IMR-90 (cell line): ENCODE measurements around the gene ARHGAP10. TPM values are rescaled to one million over a fixed set of nuclear protein-coding genes. Genes with fewer than 3 reads are reported as not detected.

Experiments used
- ATAC-seq: fragments of 200-7000 bp; cut with Tn5 transposase; 2 replicates; pipeline ENCODE4 v1.9.1; 2020; ENCODE audit warnings: low read depth, mild to moderate bottlenecking, moderate library complexity
- BruUV-seq: library from RNA; stranded (reverse); fragments of 400-500 nt; replicated peaks from 2 replicates; lab custom pipeline; 2021; lab: Mats Ljungman, UMichigan
- CTCF ChIA-PET: fragments of 300-600 bp; formaldehyde crosslinking; extraction: SDS; loops from one replicate; lab custom pipeline; 2021; ENCODE audit warnings: antibody characterized with exemption; lab: Yijun Ruan, JAX
- POLR2A ChIA-PET: fragments of 300-600 bp; sonication (Branson Sonifier 250); formaldehyde crosslinking; loops from one replicate; lab custom pipeline; 2022; ENCODE audit warnings: antibody characterized with exemption; ENCODE audit not compliant: unreplicated experiment; lab: Charles Lee
- DNase-seq: peaks from one replicate; pipeline ENCODE4 v3.0.0; 2013
- H2AFZ ChIP-seq: replicated peaks from 2 replicates; pipeline ENCODE3; 2013; ENCODE audit warnings: low read length, mild to moderate bottlenecking; ENCODE audit not compliant: poor library complexity
- H2AK5ac ChIP-seq: 2 replicates; pipeline ENCODE4 v1.6.1; 2013; ENCODE audit warnings: low read depth, low read length, inconsistent platforms
- H2AK9ac ChIP-seq: replicated peaks from 2 replicates; pipeline ENCODE3; 2013; ENCODE audit warnings: mild to moderate bottlenecking, low read depth, low read length, moderate library complexity; ENCODE audit not compliant: poor library complexity
- H2BK120ac ChIP-seq: 2 replicates; pipeline ENCODE4 v1.6.1; 2013; ENCODE audit warnings: low read depth, low read length, inconsistent platforms
- H2BK15ac ChIP-seq: 3 replicates; pipeline ENCODE4 v1.6.1; 2013; ENCODE audit warnings: low read depth, low read length, inconsistent platforms
- H2BK20ac ChIP-seq: 2 replicates; pipeline ENCODE4 v1.6.1; 2013; ENCODE audit warnings: low read depth, mild to moderate bottlenecking, inconsistent platforms, low read length, moderate library complexity
- H2BK5ac ChIP-seq: 2 replicates; pipeline ENCODE4 v1.6.1; 2013; ENCODE audit warnings: mild to moderate bottlenecking, low read depth, low read length, inconsistent platforms; ENCODE audit not compliant: poor library complexity, severe bottlenecking
- H3K14ac ChIP-seq: replicated peaks from 2 replicates; pipeline ENCODE4 v1.6.1; 2013; ENCODE audit warnings: low read depth, low read length, inconsistent platforms
- H3K18ac ChIP-seq: 2 replicates; pipeline ENCODE4 v1.6.1; 2013; ENCODE audit warnings: low read depth, low read length, control low read depth
- H3K23ac ChIP-seq: 2 replicates; pipeline ENCODE4 v1.6.1; 2013; ENCODE audit warnings: low read depth, low read length, inconsistent platforms
- H3K27ac ChIP-seq: 2 replicates; pipeline ENCODE4 v1.5.1; 2013; ENCODE audit warnings: mild to moderate bottlenecking, control low read depth, low read length; ENCODE audit not compliant: insufficient read depth
- H3K27me3 ChIP-seq: 2 replicates; pipeline ENCODE4 v1.6.1; 2013; ENCODE audit warnings: low read length; ENCODE audit not compliant: control insufficient read depth, insufficient read depth
- H3K36me3 ChIP-seq: 2 replicates; pipeline ENCODE4 v1.6.1; 2013; ENCODE audit warnings: low read length, mixed read lengths; ENCODE audit not compliant: control insufficient read depth, insufficient read depth
- H3K4ac ChIP-seq: 2 replicates; pipeline ENCODE4 v1.6.1; 2013; ENCODE audit warnings: low read depth, low read length, inconsistent platforms
- H3K4me1 ChIP-seq: 2 replicates; pipeline ENCODE4 v1.6.1; 2013; ENCODE audit warnings: low read length, mixed read lengths; ENCODE audit not compliant: control insufficient read depth, insufficient read depth
- H3K4me2 ChIP-seq: 2 replicates; pipeline ENCODE4 v1.6.1; 2013; ENCODE audit warnings: low read depth, mild to moderate bottlenecking, control low read depth, low read length, moderate library complexity
- H3K4me3 ChIP-seq: 2 replicates; pipeline ENCODE4 v1.5.1; 2013; ENCODE audit warnings: low read depth, mild to moderate bottlenecking, control low read depth, low read length, moderate library complexity; ENCODE audit not compliant: insufficient read depth
- H3K56ac ChIP-seq: 2 replicates; pipeline ENCODE4 v1.6.1; 2013; ENCODE audit warnings: low read length, inconsistent platforms; ENCODE audit not compliant: insufficient read depth; ENCODE audit errors: extremely low read depth
- H3K79me1 ChIP-seq, 2 experiments: 2 replicates each; pipeline ENCODE4 v1.6.1; 2013; ENCODE audit warnings: low read length in 2 of 2, inconsistent platforms in 1 of 2, low read depth in 1 of 2
- H3K9ac ChIP-seq: 2 replicates; pipeline ENCODE4 v1.6.1; 2013; ENCODE audit warnings: low read depth, low read length, control low read depth
- H3K9me1 ChIP-seq: 2 replicates; pipeline ENCODE4 v1.6.1; 2013; ENCODE audit warnings: low read length, inconsistent platforms; ENCODE audit not compliant: insufficient read depth
- H3K9me3 ChIP-seq: 2 replicates; pipeline ENCODE4 v1.6.1; 2013; ENCODE audit warnings: low read length; ENCODE audit not compliant: control insufficient read depth, insufficient read depth
- H4K20me1 ChIP-seq: 2 replicates; pipeline ENCODE4 v1.6.1; 2013; ENCODE audit warnings: low read length, inconsistent platforms; ENCODE audit not compliant: insufficient read depth
- H4K5ac ChIP-seq: 2 replicates; pipeline ENCODE4 v1.6.1; 2013; ENCODE audit warnings: mild to moderate bottlenecking, low read depth, low read length, control low read depth
- H4K8ac ChIP-seq, 2 experiments: 2 replicates each; pipeline ENCODE4 v1.6.1; 2013; ENCODE audit warnings: low read depth in 2 of 2, low read length in 2 of 2, control low read depth in 1 of 2, inconsistent platforms in 1 of 2
- H4K91ac ChIP-seq: 2 replicates; pipeline ENCODE4 v1.6.1; 2013; ENCODE audit warnings: low read depth, low read length, inconsistent platforms; ENCODE audit not compliant: insufficient read depth
- BHLHE40 ChIP-seq: fragments of 150-350 bp; IDR thresholded peaks from 2 replicates; pipeline ENCODE4 v1.6.1; 2016; ENCODE audit warnings: mild to moderate bottlenecking, low read depth, low read length
- CEBPB ChIP-seq: IDR thresholded peaks from 2 replicates; pipeline ENCODE4 v1.6.1; 2012; ENCODE audit warnings: low read depth, low read length, improper control_type of control experiment
- CHD1 ChIP-seq: IDR thresholded peaks from 2 replicates; pipeline ENCODE4 v1.6.1; 2012; ENCODE audit warnings: low read depth, low read length, improper control_type of control experiment
- FOS ChIP-seq: fragments of 150-350 bp; IDR thresholded peaks from 2 replicates; pipeline ENCODE4 v1.6.1; 2016; ENCODE audit warnings: low read depth, low read length
- MAFK ChIP-seq: IDR thresholded peaks from 2 replicates; pipeline ENCODE4 v1.6.1; 2012; ENCODE audit warnings: low read depth, low read length, improper control_type of control experiment
- MAZ ChIP-seq: IDR thresholded peaks from 2 replicates; pipeline ENCODE4 v1.6.1; 2012; ENCODE audit warnings: low read depth, mild to moderate bottlenecking, low read length, improper control_type of control experiment, moderate library complexity, borderline replicate concordance
- MXI1 ChIP-seq: IDR thresholded peaks from 2 replicates; pipeline ENCODE4 v1.6.1; 2012; ENCODE audit warnings: low read depth, mild to moderate bottlenecking, low read length, moderate library complexity, borderline replicate concordance
- NFE2L2 ChIP-seq: fragments of 150-350 bp; IDR thresholded peaks from 2 replicates; pipeline ENCODE4 v1.6.1; 2016; ENCODE audit warnings: low read depth, mild to moderate bottlenecking, low read length
- POLR2A ChIP-seq: IDR thresholded peaks from 2 replicates; pipeline ENCODE4 v1.6.1; 2012; ENCODE audit warnings: mild to moderate bottlenecking, low read depth, low read length
- RAD21 ChIP-seq: IDR thresholded peaks from 2 replicates; pipeline ENCODE4 v1.6.1; 2012; ENCODE audit warnings: low read length, improper control_type of control experiment
- RCOR1 ChIP-seq: IDR thresholded peaks from 2 replicates; pipeline ENCODE4 v1.6.1; 2012; ENCODE audit warnings: mild to moderate bottlenecking, low read length, improper control_type of control experiment; ENCODE audit not compliant: insufficient replicate concordance
- RFX5 ChIP-seq: IDR thresholded peaks from 2 replicates; pipeline ENCODE4 v1.8.0; 2012; ENCODE audit warnings: low read depth, mild to moderate bottlenecking, low read length, moderate library complexity
- SMC3 ChIP-seq: fragments of 150-350 bp; IDR thresholded peaks from 2 replicates; pipeline ENCODE4 v1.6.1; 2016; ENCODE audit warnings: low read depth, mild to moderate bottlenecking, antibody characterized with exemption, low read length, moderate library complexity
- WGBS, 2 experiments: methylation state at CpG; one replicate each; pipeline versions ENCODE4 v1.1.5 to v1.1.7; 2013; ENCODE audit warnings: missing lambda C conversion rate in 2 of 2; ENCODE audit not compliant: insufficient read length in 1 of 2; ENCODE audit errors: extremely low coverage in 2 of 2; 5-methylcytosine and 5-hydroxymethylcytosine counted together
- dilution Hi-C: fragments of 300-500 bp; cut with HindIII; formaldehyde crosslinking; loops from one replicate; pipeline ENCODE4 v1.14.3; 2018; ENCODE audit warnings: low sequenced_read_pairs; ENCODE audit not compliant: unreplicated experiment
- in situ Hi-C: fragments of 300-500 bp; cut with MboI; formaldehyde crosslinking; loops from 3 replicates; pipeline ENCODE4 v1.14.3; 2019; ENCODE audit warnings: low sequenced_read_pairs, inconsistent platforms, mixed read lengths
- intact Hi-C: fragments of 100-400 bp; cut with micrococcal nuclease; formaldehyde crosslinking; loops from 2 replicates; pipeline ENCODE4 v1.10.0; 2022
- polyA plus RNA-seq, 3 experiments: library from polyadenylated mRNA; depleted of rRNA; stranded (reverse); fragments of >200 nt; gene quantifications; 2 replicates each; pipeline ENCODE4 v1.2.3, GENCODE V29; 2012; ENCODE audit warnings: low replicate concordance in 1 of 3
- total RNA-seq: library from RNA; depleted of rRNA; stranded (reverse); fragments of >200 nt; gene quantifications from 2 replicates; pipeline ENCODE4 v1.2.3, GENCODE V29; 2012
- TF ChIP-seq, protein P1 (sequence below): fragments of 150-350 bp; IDR thresholded peaks from 2 replicates; pipeline ENCODE4 v1.6.1; 2017; ENCODE audit warnings: mild to moderate bottlenecking, antibody characterized with exemption, low read length, low read depth
- TF ChIP-seq, protein P2 (sequence below): fragments of 150-350 bp; IDR thresholded peaks from 2 replicates; pipeline ENCODE4 v1.6.1; 2016; ENCODE audit warnings: low read depth, mild to moderate bottlenecking, low read length, moderate library complexity, borderline replicate concordance
- TF ChIP-seq, protein P3 (sequence below): conservative IDR thresholded peaks from 2 replicates; pipeline ENCODE4 v1.5.1; 2012; ENCODE audit warnings: mild to moderate bottlenecking, low read depth, low read length, improper control_type of control experiment

ARHGAP10 gene
- total and polyA plus RNA-seq, 2 of the 4 experiments (the other 2 are of a cell fraction), result 27.1 to 29.4 TPM

DNA sequence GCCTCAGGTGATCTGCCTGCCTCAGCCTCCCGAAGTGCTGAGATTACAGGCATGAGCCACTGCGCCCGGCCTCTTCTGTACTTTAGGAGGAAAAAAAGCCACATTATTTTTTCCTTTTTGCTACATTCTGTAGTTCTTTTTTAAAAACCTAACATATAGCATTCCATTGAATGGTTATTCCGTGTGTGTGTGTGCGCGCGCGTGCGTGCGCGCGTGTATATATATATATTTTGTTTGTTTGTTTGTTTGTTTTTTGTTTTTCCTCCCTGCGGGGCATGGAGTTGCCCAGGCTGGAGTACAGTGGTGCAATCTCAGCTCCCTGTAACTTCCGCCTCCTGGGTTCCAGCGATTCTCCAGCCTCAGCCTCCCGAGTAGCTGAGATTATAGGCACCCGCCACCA is 59.5 kb downstream of the ARHGAP10 start:
- TF ChIP-seq MAZ (no peak), RAD21 (no peak), NFE2L2 (no peak), CHD1 (no peak), BHLHE40 (no peak), MAFK (no peak), MXI1 (no peak), RFX5 (no peak), POLR2A (no peak), RCOR1 (no peak), FOS (no peak), SMC3 (no peak), CEBPB (no peak)
- TF ChIP-seq, protein P1, sequence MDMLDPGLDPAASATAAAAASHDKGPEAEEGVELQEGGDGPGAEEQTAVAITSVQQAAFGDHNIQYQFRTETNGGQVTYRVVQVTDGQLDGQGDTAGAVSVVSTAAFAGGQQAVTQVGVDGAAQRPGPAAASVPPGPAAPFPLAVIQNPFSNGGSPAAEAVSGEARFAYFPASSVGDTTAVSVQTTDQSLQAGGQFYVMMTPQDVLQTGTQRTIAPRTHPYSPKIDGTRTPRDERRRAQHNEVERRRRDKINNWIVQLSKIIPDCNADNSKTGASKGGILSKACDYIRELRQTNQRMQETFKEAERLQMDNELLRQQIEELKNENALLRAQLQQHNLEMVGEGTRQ, result no peak
- TF ChIP-seq, protein P2, sequence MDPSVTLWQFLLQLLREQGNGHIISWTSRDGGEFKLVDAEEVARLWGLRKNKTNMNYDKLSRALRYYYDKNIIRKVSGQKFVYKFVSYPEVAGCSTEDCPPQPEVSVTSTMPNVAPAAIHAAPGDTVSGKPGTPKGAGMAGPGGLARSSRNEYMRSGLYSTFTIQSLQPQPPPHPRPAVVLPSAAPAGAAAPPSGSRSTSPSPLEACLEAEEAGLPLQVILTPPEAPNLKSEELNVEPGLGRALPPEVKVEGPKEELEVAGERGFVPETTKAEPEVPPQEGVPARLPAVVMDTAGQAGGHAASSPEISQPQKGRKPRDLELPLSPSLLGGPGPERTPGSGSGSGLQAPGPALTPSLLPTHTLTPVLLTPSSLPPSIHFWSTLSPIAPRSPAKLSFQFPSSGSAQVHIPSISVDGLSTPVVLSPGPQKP, result no peak
- TF ChIP-seq, protein P3, sequence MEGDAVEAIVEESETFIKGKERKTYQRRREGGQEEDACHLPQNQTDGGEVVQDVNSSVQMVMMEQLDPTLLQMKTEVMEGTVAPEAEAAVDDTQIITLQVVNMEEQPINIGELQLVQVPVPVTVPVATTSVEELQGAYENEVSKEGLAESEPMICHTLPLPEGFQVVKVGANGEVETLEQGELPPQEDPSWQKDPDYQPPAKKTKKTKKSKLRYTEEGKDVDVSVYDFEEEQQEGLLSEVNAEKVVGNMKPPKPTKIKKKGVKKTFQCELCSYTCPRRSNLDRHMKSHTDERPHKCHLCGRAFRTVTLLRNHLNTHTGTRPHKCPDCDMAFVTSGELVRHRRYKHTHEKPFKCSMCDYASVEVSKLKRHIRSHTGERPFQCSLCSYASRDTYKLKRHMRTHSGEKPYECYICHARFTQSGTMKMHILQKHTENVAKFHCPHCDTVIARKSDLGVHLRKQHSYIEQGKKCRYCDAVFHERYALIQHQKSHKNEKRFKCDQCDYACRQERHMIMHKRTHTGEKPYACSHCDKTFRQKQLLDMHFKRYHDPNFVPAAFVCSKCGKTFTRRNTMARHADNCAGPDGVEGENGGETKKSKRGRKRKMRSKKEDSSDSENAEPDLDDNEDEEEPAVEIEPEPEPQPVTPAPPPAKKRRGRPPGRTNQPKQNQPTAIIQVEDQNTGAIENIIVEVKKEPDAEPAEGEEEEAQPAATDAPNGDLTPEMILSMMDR, result no peak
- WGBS, 2 experiments, result no CpG with 5 or more reads among the region's 17 CpGs
- Histone ChIP-seq H2BK5ac (no peak overlapping the region), H2BK120ac (no peak overlapping the region), H2AFZ (no peak overlapping the region), H3K18ac (no peak overlapping the region), H3K56ac (no peak overlapping the region), H3K4me1 (peaks cover 23% of the 10 kb centered on the region), H2BK15ac (no peak overlapping the region), H3K36me3 (no peaks in the 10 kb centered on the region), H3K9ac (no peak overlapping the region), H4K20me1 (peaks cover 39% of the 10 kb centered on the region), H4K5ac (no peak overlapping the region), H3K27me3 (no peaks in the 10 kb centered on the region), H4K91ac (no peak overlapping the region), H2AK9ac (no peak overlapping the region), H2BK20ac (no peak overlapping the region), H2AK5ac (no peak overlapping the region), H3K9me1 (peaks cover 21% of the 10 kb centered on the region), H3K4ac (no peak overlapping the region), H3K4me2 (no peak overlapping the region), H3K4me3 (no peak overlapping the region), H3K9me3 (no peaks in the 10 kb centered on the region), H3K23ac (no peak overlapping the region), H3K79me1 (peaks cover 47 to 74% of the 10 kb centered on the region in 2 experiments), H3K27ac (no peak overlapping the region), H4K8ac (no peak overlapping the region), H3K14ac (no peak overlapping the region)
- dilution Hi-C loops, result no loop called here
- ChIA-PET POLR2A (no interaction called here), CTCF (no interaction called here)
- ATAC-seq (no peak), DNase-seq (no peak)
- intact Hi-C loops, result no loop called here
- in situ Hi-C loops, result no loop called here
- BruUV-seq, result no TSS peak
